HG03175 (cell line): ENCODE results near the gene TMEM72.

Source experiments
- ATAC-seq: cut with Tn5 transposase; IDR thresholded peaks from one replicate; pipeline ENCODE4 v1.9.1; 2021; ENCODE audit warnings: mild to moderate bottlenecking, moderate library complexity; ENCODE audit not compliant: unreplicated experiment

TMEM72 gene

GRCh38 chr10:44965651-44966097, 54.5 kb downstream of the TMEM72 start:
- no peak for ATAC-seq

GRCh38 chr10:44966129-44966815, 55.1 kb downstream of the TMEM72 start:
- no peak for ATAC-seq

- ATAC-seq: no peak
Measured at GRCh38 chr10:44966816-44967509, 55.8 kb downstream of the TMEM72 start.

- no peak for ATAC-seq
Measured at GRCh38 chr10:44967616-44968015, 56.5 kb downstream of the TMEM72 start.

- peak; percentile 30 for ATAC-seq
Measured at GRCh38 chr10:44968091-44968490, 57.0 kb downstream of the TMEM72 start.

GRCh38 chr10:44968500-44969400, 57.6 kb downstream of the TMEM72 start:
- peak; percentile 18 for ATAC-seq

GRCh38 chr10:44969854-44970253, 58.7 kb downstream of the TMEM72 start:
- no peak for ATAC-seq

GRCh38 chr10:44970812-44971395, 59.8 kb downstream of the TMEM72 start:
- ATAC-seq: no peak

GRCh38 chr10:44971434-44971833, 60.3 kb downstream of the TMEM72 start:
- ATAC-seq: no peak

- no peak for ATAC-seq
Measured at GRCh38 chr10:44971935-44972757, 61.0 kb downstream of the TMEM72 start.

- ATAC-seq: no peak
Measured at GRCh38 chr10:44972874-44973306, 61.8 kb downstream of the TMEM72 start.

- ATAC-seq: no peak
Measured at GRCh38 chr10:44973323-44974081, 62.4 kb downstream of the TMEM72 start.

GRCh38 chr10:44974082-44974627, 63.0 kb downstream of the TMEM72 start:
- no peak for ATAC-seq

- ATAC-seq: peak; percentile 84
Measured at GRCh38 chr10:44974628-44975430, 63.7 kb downstream of the TMEM72 start.

- no peak for ATAC-seq
Measured at GRCh38 chr10:44975431-44976331, 64.5 kb downstream of the TMEM72 start.

GRCh38 chr10:44976352-44977198, 65.4 kb downstream of the TMEM72 start:
- ATAC-seq: no peak
